ENCODE results near the gene MAN2A2. TPM values are rescaled to one million over a fixed set of nuclear protein-coding genes. Genes with fewer than 3 reads are reported as not detected.

The MAN2A2 gene
- total RNA-seq, 1 donor from 2014 or later = 94.0 TPM

GRCh38 chr15:90947577-90948357 is 44.7 kb downstream of the MAN2A2 start:
- Histone ChIP-seq H3K4me1 (no peaks in the 10 kb centered on the region), H3K4me3 (no peak overlapping the region), H3K36me3 (peaks cover 96% of the 10 kb centered on the region), H3K9me3 (no peaks in the 10 kb centered on the region), H3K27me3 (no peaks in the 10 kb centered on the region), H3K27ac (no peak overlapping the region)
- no peak for ATAC-seq
- TF ChIP-seq CTCF (IDR thresholded peaks at IDR 0.05) = no peak
- DNase-seq = no peak
- intact Hi-C loops (cut with DNase I) = no loop called here

- no peaks in the 10 kb centered on the region for H3K4me1 ChIP-seq
- H3K27me3 ChIP-seq = no peaks in the 10 kb centered on the region
- H3K27ac ChIP-seq = no peak overlapping the region
- intact Hi-C loops (cut with DNase I) = no loop called here
- peaks cover 96% of the 10 kb centered on the region for H3K36me3 ChIP-seq
- H3K9me3 ChIP-seq = no peaks in the 10 kb centered on the region
- TF ChIP-seq CTCF (IDR thresholded peaks at IDR 0.05) = no peak
- ATAC-seq (no peak), DNase-seq (no peak)
- no peak overlapping the region for H3K4me3 ChIP-seq
Observed at GRCh38 chr15:90948506-90948905, 45.4 kb downstream of the MAN2A2 start.

- no peaks in the 10 kb centered on the region for H3K27me3 ChIP-seq
- DNase-seq (no peak), ATAC-seq (no peak)
- H3K9me3 ChIP-seq = no peaks in the 10 kb centered on the region
- TF ChIP-seq CTCF (IDR thresholded peaks at IDR 0.05) = no peak
- H3K4me1 ChIP-seq = peaks cover 3% of the 10 kb centered on the region
- no peak overlapping the region for H3K4me3 ChIP-seq
- intact Hi-C loops (cut with DNase I) = no loop called here
- no peak overlapping the region for H3K27ac ChIP-seq
- peaks cover 81% of the 10 kb centered on the region for H3K36me3 ChIP-seq
Observed at GRCh38 chr15:90949979-90950675, 47.0 kb downstream of the MAN2A2 start.

GRCh38 chr15:90950676-90951075 is 47.6 kb downstream of the MAN2A2 start:
- no peak overlapping the region for H3K27ac ChIP-seq
- intact Hi-C loops (cut with DNase I) = no loop called here
- H3K4me1 ChIP-seq = peaks cover 8% of the 10 kb centered on the region
- no peak for TF ChIP-seq CTCF (IDR thresholded peaks at IDR 0.05)
- DNase-seq (no peak), ATAC-seq (no peak)
- no peaks in the 10 kb centered on the region for H3K27me3 ChIP-seq
- H3K36me3 ChIP-seq = peaks cover 76% of the 10 kb centered on the region
- no peak overlapping the region for H3K4me3 ChIP-seq
- no peaks in the 10 kb centered on the region for H3K9me3 ChIP-seq

GRCh38 chr15:90952901-90953677 is 50.0 kb downstream of the MAN2A2 start:
- no peak for TF ChIP-seq CTCF (IDR thresholded peaks at IDR 0.05)
- Histone ChIP-seq H3K27me3 (no peaks in the 10 kb centered on the region), H3K36me3 (peaks cover 52% of the 10 kb centered on the region), H3K4me3 (no peak overlapping the region), H3K9me3 (no peaks in the 10 kb centered on the region), H3K27ac (no peak overlapping the region), H3K4me1 (peaks cover 21% of the 10 kb centered on the region)
- no peak for ATAC-seq
- intact Hi-C loops (cut with DNase I) = no loop called here
- DNase-seq = no peak

All from upper lobe of right lung (tissue), 1 donor.